ENCODE results near the gene BNIPL. TPM values are rescaled to one million over a fixed set of nuclear protein-coding genes. Genes with fewer than 3 reads are reported as not detected.

BNIPL gene
- total RNA-seq, 4 donors from 2014 or later: 0.13 to 0.25 TPM; not detected in 2

DNA sequence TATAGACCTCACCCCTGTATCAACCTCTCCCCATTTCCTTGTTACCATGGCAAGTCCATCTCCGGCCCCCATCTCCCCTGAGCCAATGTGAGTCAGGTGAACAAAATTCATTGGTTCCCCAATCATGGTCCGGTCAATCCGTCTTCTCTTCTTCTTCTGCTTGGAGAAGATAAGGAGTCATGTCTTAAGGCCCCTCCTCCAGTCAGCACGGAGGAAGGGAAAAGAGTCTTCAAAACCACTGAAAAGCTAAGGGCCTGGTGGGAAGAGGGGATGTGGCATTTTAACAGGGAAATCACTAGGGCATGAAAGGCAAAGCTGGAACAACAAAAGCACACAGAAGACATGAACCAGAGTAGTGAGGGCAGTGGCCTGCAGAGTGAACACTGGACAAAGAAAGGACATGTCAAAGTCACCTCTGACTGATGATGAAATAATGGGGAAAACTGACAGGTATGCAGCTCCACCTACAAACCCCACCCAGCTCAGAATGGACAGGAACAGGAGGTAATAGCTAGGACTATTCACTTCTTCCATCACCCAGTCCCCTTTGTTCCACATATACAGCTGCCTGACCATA, 18.7 kb downstream of the BNIPL start:
- peaks cover 28 to 31% of the 10 kb centered on the region in 2 donors for H3K4me1 ChIP-seq
- in situ Hi-C loops (cut with MboI; ENCODE audit: low sequenced_read_pairs in 4 of 4): no loop called here
- TF ChIP-seq POLR2A (IDR thresholded peaks at IDR 0.05): no peak
- TF ChIP-seq, protein P1, sequence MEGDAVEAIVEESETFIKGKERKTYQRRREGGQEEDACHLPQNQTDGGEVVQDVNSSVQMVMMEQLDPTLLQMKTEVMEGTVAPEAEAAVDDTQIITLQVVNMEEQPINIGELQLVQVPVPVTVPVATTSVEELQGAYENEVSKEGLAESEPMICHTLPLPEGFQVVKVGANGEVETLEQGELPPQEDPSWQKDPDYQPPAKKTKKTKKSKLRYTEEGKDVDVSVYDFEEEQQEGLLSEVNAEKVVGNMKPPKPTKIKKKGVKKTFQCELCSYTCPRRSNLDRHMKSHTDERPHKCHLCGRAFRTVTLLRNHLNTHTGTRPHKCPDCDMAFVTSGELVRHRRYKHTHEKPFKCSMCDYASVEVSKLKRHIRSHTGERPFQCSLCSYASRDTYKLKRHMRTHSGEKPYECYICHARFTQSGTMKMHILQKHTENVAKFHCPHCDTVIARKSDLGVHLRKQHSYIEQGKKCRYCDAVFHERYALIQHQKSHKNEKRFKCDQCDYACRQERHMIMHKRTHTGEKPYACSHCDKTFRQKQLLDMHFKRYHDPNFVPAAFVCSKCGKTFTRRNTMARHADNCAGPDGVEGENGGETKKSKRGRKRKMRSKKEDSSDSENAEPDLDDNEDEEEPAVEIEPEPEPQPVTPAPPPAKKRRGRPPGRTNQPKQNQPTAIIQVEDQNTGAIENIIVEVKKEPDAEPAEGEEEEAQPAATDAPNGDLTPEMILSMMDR (IDR thresholded peaks at IDR 0.05 in 4 of 5, conservative IDR thresholded peaks at IDR 0.05 in 1 of 5): no peak
- no peak overlapping the region for H3K4me3 ChIP-seq
- no peaks in the 10 kb centered on the region for H3K27me3 ChIP-seq
- H3K36me3 ChIP-seq: peaks cover 6 to 49% of the 10 kb centered on the region in 2 donors
- intact Hi-C loops (cut with DNase I; ENCODE audit: low total_unique reads): loop anchor here (5.0 kb wide), 1 partner anchor 48 kb away; the partner anchor contains the start of genes MINDY1 and PRUNE1
- H3K27ac ChIP-seq: peak overlapping the region; percentile 90 to 98 (median 94)
- no peak for ATAC-seq
- no peaks in the 10 kb centered on the region for H3K9me3 ChIP-seq
- no peak for DNase-seq

DNA sequence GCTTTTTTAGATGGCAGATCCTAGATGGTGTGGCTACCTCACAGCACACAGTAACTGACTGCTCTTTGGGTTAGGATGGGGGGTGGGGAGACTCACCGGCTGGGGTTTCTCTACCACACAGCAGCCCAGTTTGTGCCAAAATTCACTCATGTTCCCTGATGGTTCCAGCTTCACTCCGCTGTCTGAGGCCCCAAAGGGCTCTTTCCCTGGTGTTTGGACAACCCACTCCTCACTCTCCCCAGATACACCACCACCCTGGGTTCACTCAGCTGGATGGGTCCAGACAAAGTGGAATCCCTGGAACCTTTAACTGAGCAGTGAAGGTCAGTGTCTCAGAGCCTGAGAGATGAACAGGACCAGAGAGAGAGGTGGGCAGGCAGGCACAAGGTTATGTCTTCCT, 19.2 kb downstream of the BNIPL start:
- DNase-seq (no peak), ATAC-seq (no peak)
- no peak for TF ChIP-seq POLR2A (IDR thresholded peaks at IDR 0.05)
- TF ChIP-seq, protein P1 (IDR thresholded peaks at IDR 0.05 in 4 of 5, conservative IDR thresholded peaks at IDR 0.05 in 1 of 5): no peak
- Histone ChIP-seq H3K27ac (peak overlapping the region; percentile 90 to 98 (median 94)), H3K9me3 (no peaks in the 10 kb centered on the region), H3K27me3 (no peaks in the 10 kb centered on the region), H3K36me3 (peaks cover 6 to 49% of the 10 kb centered on the region in 2 donors), H3K4me3 (no peak overlapping the region), H3K4me1 (peaks cover 28 to 35% of the 10 kb centered on the region in 2 donors)
- in situ Hi-C loops (cut with MboI; ENCODE audit: low sequenced_read_pairs in 4 of 4): no loop called here
- intact Hi-C loops (cut with DNase I; ENCODE audit: low total_unique reads): loop anchor here (5.0 kb wide), 1 partner anchor 48 kb away; the partner anchor contains the start of genes MINDY1 and PRUNE1

- H3K4me1 ChIP-seq: peaks cover 28 to 35% of the 10 kb centered on the region in 2 donors
- in situ Hi-C loops (cut with MboI; ENCODE audit: low sequenced_read_pairs in 4 of 4) (no loop called here), intact Hi-C loops (cut with DNase I; ENCODE audit: low total_unique reads) (loop anchor here (5.0 kb wide), 1 partner anchor 49 kb away; the partner anchor contains the start of genes MINDY1 and PRUNE1)
- no peaks in the 10 kb centered on the region for H3K9me3 ChIP-seq
- H3K4me3 ChIP-seq: peak overlapping the region in 1 of 4 donors; percentile 94
- peaks cover 6 to 49% of the 10 kb centered on the region in 2 donors for H3K36me3 ChIP-seq
- H3K27ac ChIP-seq: peak overlapping the region; percentile 90 to 98 (median 94)
- H3K27me3 ChIP-seq: no peaks in the 10 kb centered on the region
- TF ChIP-seq POLR2A (IDR thresholded peaks at IDR 0.05): peak in 1 of 2 donors; percentile 5
- TF ChIP-seq, protein P1 (IDR thresholded peaks at IDR 0.05 in 4 of 5, conservative IDR thresholded peaks at IDR 0.05 in 1 of 5): no peak
- no peak for ATAC-seq
- no peak for DNase-seq
These were observed 19.8 kb downstream of the BNIPL start for GRCh38 chr1:151056149-151056548.

DNA sequence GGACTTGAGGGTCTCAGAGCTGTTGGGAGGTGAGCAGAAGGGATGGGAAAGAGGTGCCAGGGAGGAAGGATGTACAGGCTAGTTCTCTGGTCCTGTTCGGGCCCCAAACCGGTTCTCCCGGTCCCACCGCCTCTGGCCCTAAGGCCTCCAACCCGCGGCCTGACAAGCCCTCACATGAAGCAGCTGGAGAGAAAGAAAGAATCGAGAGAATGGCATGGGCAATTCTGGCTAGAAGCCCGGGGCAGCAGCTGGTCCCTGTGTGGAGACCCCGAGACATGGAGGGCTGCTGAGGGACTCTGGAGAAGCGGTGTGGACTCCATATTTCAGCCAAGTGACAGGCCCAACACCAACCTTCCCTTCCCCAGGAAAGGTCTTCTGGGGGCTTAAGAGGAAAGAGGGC, 22.3 kb downstream of the BNIPL start:
- Histone ChIP-seq H3K4me1 (peaks cover 28 to 35% of the 10 kb centered on the region in 2 donors), H3K4me3 (peak overlapping the region; percentile 90 to 98 (median 94)), H3K36me3 (peaks cover 6 to 26% of the 10 kb centered on the region in 2 donors), H3K27ac (peak overlapping the region; percentile 90 to 98 (median 94)), H3K9me3 (no peaks in the 10 kb centered on the region), H3K27me3 (no peaks in the 10 kb centered on the region)
- intact Hi-C loops (cut with DNase I; ENCODE audit: low total_unique reads) (loop anchor here (1.0 to 5.0 kb wide), 2 partner anchors 34 to 51 kb away; partner anchors contain the start of genes MINDY1 and PRUNE1), in situ Hi-C loops (cut with MboI; ENCODE audit: low sequenced_read_pairs in 4 of 4) (no loop called here)
- ATAC-seq: no peak
- TF ChIP-seq, protein P1 (IDR thresholded peaks at IDR 0.05 in 4 of 5, conservative IDR thresholded peaks at IDR 0.05 in 1 of 5): no peak
- TF ChIP-seq POLR2A (IDR thresholded peaks at IDR 0.05): no peak
- DNase-seq: no peak
